ENCODE results near the gene CTSW. TPM values are rescaled to one million over a fixed set of nuclear protein-coding genes. Genes with fewer than 3 reads are reported as not detected.

The CTSW gene
- total RNA-seq, 2 donors from 2014 or later = 0.33 to 0.78 TPM

DNA sequence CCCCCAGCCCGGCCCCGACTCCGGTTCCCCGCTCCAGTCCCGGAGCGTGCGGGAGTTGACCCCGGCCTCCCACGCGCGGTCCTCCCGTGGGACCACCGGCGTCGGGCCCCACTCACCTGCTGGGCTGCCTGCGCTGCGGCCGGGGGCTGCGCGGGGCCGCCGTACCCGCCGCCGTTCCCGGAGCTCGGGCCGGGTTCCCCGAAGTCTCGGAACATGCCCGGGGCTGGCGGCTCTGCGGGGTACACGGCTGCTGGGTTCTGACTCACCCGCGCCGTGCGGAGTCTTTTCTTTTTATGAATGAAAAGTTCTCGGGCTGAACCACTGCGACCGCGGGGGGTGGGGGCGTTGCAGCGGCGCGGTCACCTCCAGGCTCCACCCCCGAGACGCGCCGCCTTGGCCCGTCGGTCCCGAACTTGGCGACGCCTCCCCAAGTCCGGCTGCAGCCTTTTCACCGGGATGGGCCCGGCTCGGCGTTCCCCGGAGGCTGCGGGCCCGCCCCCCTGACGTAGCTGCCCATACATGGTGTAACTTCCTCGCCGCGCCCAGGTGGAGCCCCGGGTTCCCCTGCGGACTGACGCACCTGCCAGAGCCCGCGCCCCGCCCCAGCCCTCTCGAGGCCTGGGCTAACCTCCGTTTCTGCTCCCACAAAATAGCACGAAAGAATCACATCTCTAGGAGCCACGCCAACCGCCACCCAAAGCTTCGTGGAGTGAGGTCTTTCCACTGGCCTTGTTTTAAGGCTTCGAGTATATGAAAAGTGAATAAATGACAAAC lies 20.7 kb downstream of the CTSW start, which contains the start of gene FOSL1:
Gene FOSL1, minus strand, starts transcription at position 264 of the 774 bp plus-strand sequence. Its CDS starts 49 bp downstream, at position 215.
- intact Hi-C loops (cut with DNase I) = no loop called here
- DNase-seq = peak; percentile 86 to 94 (median 92)
- TF ChIP-seq, protein P1, sequence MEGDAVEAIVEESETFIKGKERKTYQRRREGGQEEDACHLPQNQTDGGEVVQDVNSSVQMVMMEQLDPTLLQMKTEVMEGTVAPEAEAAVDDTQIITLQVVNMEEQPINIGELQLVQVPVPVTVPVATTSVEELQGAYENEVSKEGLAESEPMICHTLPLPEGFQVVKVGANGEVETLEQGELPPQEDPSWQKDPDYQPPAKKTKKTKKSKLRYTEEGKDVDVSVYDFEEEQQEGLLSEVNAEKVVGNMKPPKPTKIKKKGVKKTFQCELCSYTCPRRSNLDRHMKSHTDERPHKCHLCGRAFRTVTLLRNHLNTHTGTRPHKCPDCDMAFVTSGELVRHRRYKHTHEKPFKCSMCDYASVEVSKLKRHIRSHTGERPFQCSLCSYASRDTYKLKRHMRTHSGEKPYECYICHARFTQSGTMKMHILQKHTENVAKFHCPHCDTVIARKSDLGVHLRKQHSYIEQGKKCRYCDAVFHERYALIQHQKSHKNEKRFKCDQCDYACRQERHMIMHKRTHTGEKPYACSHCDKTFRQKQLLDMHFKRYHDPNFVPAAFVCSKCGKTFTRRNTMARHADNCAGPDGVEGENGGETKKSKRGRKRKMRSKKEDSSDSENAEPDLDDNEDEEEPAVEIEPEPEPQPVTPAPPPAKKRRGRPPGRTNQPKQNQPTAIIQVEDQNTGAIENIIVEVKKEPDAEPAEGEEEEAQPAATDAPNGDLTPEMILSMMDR (IDR thresholded peaks at IDR 0.05) = peak in 2 of 7 experiments; percentile 1 to 3
- peak; percentile 39 to 71 (median 68) for TF ChIP-seq POLR2A (IDR thresholded peaks at IDR 0.05)
- Histone ChIP-seq H3K27me3 (peaks cover 0 to 11% of the 10 kb centered on the region in 2 donors), H3K27ac (peak within 1 kb of the TSS in 3 of 4 donors; percentile 24 to 66 (median 48)), H3K36me3 (replicated peaks in 1 of 2; ENCODE audit: insufficient read depth in 1 of 2, low read depth in 2 of 2) (no peaks in the 10 kb centered on the region), H3K9me3 (no peaks in the 10 kb centered on the region), H3K4me1 (peaks cover 14% of the 10 kb centered on the region), H3K4me3 (no peak within 1 kb of the TSS)
- WGBS, 2 donors = 2 to 14% methylated on average over 10 to 74 of the region's 80 CpGs
- ATAC-seq = peak; percentile 91

DNA sequence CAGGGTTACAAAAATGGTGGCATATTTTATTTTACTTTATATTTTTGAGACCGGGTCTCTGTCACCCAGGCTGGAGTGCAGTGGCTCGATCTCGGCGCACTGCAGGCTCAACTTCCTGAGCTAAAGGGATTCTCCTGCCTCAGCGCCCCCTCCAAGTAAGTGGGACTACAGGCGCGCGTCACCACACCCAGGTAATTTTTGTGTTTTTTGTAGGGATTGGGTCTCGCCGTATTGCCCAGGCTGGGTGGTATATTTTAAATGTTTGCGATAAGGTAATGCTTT lies 21.2 kb downstream of the CTSW start:
- ATAC-seq = no peak
- Histone ChIP-seq H3K27me3 (peaks cover 0 to 11% of the 10 kb centered on the region in 2 donors), H3K9me3 (no peaks in the 10 kb centered on the region), H3K4me1 (peaks cover 14% of the 10 kb centered on the region), H3K4me3 (no peak overlapping the region), H3K36me3 (replicated peaks in 1 of 2; ENCODE audit: insufficient read depth in 1 of 2, low read depth in 2 of 2) (no peaks in the 10 kb centered on the region), H3K27ac (peak overlapping the region in 2 of 4 donors; percentile 48 to 66)
- no peak for DNase-seq
- WGBS, 2 donors = 74 to 86% methylated on average over 11 of the region's 11 CpGs
- intact Hi-C loops (cut with DNase I) = no loop called here
- TF ChIP-seq, protein P1 (IDR thresholded peaks at IDR 0.05) = no peak
- no peak for TF ChIP-seq POLR2A (IDR thresholded peaks at IDR 0.05)

DNA sequence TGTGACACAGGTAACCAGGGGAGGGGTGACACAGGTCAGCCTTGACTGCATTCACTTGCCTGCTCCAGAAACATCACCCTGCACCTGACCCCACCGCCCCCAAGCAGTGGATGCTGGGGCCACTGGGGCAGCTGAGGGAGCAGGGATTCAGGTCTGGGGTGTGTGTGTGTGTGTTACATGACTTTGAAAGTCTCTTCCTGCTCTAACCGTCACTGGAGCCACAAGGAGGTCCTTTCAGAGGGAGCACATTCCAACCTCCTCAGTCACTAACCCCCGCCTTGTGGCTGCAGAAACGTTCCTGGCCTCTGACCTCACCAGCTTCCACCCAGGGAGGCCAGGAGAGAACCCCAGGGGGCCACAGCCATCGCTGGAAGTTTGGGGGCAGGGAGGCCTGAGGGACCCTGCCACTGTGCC lies 23.4 kb downstream of the CTSW start:
- peaks cover 14% of the 10 kb centered on the region for H3K4me1 ChIP-seq
- peaks cover 0 to 11% of the 10 kb centered on the region in 2 donors for H3K27me3 ChIP-seq
- ATAC-seq (no peak), DNase-seq (no peak)
- no peak overlapping the region for H3K4me3 ChIP-seq
- 15 to 40% methylated on average over 4 to 5 of the region's 5 CpGs for WGBS, 2 donors
- no peaks in the 10 kb centered on the region for H3K9me3 ChIP-seq
- H3K27ac ChIP-seq = no peak overlapping the region
- intact Hi-C loops (cut with DNase I) = no loop called here
- H3K36me3 ChIP-seq (replicated peaks in 1 of 2; ENCODE audit: insufficient read depth in 1 of 2, low read depth in 2 of 2) = no peaks in the 10 kb centered on the region
- TF ChIP-seq POLR2A (IDR thresholded peaks at IDR 0.05) = peak in 1 of 3 donors; percentile 17
- TF ChIP-seq, protein P1 (IDR thresholded peaks at IDR 0.05) = no peak

DNA sequence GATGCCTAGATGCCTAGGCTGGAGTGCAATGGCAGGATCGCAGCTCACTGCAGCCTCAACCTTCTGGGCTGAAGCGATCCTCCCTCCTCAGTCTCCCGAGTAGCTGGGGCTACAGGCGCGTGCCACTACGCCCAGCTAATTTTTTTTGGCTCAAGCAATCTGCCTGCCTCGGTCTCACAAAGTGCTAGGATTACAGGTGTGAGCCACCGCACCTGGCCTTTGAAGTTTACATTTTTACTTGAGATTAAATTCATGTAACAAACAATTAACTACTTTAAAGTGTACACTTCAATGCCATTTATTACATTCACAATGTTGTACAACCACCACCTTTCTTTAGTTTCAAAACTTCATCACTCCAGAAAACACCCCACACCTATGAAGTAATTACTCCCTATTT lies 24.1 kb downstream of the CTSW start:
- intact Hi-C loops (cut with DNase I) = no loop called here
- no peak for DNase-seq
- Histone ChIP-seq H3K4me1 (peaks cover 14% of the 10 kb centered on the region), H3K27ac (no peak overlapping the region), H3K27me3 (peaks cover 0 to 11% of the 10 kb centered on the region in 2 donors), H3K9me3 (no peaks in the 10 kb centered on the region), H3K4me3 (no peak overlapping the region), H3K36me3 (replicated peaks in 1 of 2; ENCODE audit: insufficient read depth in 1 of 2, low read depth in 2 of 2) (no peaks in the 10 kb centered on the region)
- ATAC-seq = no peak
- WGBS, 2 donors = 62 to 69% methylated on average over 8 of the region's 8 CpGs
- TF ChIP-seq POLR2A (IDR thresholded peaks at IDR 0.05) = no peak
- TF ChIP-seq, protein P1 (IDR thresholded peaks at IDR 0.05) = no peak

DNA sequence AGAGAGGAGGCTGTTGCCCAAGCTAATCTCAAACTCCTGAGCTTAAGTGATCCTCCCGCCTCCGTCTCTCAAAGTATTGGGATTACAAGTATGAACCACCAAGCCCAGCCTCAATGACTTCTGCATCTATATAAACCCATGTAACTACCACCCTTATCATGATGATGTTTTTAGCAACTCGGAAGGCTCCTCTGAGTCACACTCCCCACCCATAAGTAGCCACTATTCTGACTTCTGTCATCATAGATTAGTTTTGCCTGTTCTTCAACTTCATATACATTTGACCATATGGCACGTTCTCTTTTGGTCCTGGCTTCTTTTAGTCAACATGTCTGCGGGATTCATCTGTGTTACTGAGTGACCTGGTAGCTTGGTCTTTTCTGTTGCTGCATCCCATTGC lies 27.0 kb downstream of the CTSW start:
- TF ChIP-seq, protein P1 (IDR thresholded peaks at IDR 0.05) = no peak
- TF ChIP-seq POLR2A (IDR thresholded peaks at IDR 0.05) = no peak
- no peak for ATAC-seq
- no peaks in the 10 kb centered on the region for H3K27me3 ChIP-seq
- H3K36me3 ChIP-seq (replicated peaks in 1 of 2; ENCODE audit: insufficient read depth in 1 of 2, low read depth in 2 of 2) = no peaks in the 10 kb centered on the region
- intact Hi-C loops (cut with DNase I) = no loop called here
- H3K4me1 ChIP-seq = no peaks in the 10 kb centered on the region
- 71 to 72% methylated on average over 5 of the region's 5 CpGs for WGBS, 2 donors
- DNase-seq = no peak
- no peak overlapping the region for H3K27ac ChIP-seq
- H3K4me3 ChIP-seq = no peak overlapping the region
- no peaks in the 10 kb centered on the region for H3K9me3 ChIP-seq
